ENCODE results near the gene SURF6.

The SURF6 gene

DNA sequence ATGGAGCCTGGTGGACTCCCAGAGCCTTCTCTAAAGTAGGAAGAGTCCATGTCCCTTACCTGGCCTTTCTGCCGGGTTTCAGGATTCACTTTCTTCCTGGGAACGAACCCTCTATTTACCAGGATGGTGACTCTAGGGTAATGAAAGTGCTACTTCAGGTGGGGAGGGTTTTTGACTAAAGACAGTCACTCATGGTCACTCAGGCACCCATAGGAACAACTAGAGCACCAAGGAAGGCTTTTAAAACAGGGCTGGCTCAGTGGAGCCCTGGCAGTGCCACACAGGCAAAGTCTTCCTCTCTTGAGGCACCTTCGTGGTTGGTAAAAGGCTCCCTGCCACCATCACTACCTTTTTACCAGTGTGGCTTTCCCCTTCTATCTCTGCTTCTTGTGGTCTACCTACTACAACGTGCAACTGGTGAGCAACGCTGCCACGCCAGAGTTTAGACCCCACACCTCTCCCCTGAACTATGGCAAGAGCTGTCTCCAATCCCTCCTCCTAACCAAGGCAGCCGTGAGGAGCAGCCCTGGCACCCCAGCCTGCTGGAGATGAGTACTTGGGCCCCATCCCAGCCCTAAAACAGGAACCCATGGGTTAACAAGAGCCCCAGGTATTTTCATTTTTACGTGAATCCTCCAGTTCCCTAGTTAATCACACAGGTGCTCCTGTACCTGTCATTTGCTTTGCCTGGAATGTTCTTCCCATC lies 16.8 kb upstream of the SURF6 start:
- Mint-ChIP-seq H3K36me3 (ENCODE audit: low read depth) (peaks cover 47% of the 10 kb centered on the region), H3K9me3 (no peaks in the 10 kb centered on the region), H3K4me1 (peaks cover 24% of the 10 kb centered on the region), H3K27me3 (ENCODE audit: low read depth) (no peaks in the 10 kb centered on the region), H3K4me3 (peak overlapping the region; percentile 62 to 91 (median 65)), H3K27ac (peak overlapping the region in 1 of 3 experiments; percentile 35)
- TF ChIP-seq, protein P1, sequence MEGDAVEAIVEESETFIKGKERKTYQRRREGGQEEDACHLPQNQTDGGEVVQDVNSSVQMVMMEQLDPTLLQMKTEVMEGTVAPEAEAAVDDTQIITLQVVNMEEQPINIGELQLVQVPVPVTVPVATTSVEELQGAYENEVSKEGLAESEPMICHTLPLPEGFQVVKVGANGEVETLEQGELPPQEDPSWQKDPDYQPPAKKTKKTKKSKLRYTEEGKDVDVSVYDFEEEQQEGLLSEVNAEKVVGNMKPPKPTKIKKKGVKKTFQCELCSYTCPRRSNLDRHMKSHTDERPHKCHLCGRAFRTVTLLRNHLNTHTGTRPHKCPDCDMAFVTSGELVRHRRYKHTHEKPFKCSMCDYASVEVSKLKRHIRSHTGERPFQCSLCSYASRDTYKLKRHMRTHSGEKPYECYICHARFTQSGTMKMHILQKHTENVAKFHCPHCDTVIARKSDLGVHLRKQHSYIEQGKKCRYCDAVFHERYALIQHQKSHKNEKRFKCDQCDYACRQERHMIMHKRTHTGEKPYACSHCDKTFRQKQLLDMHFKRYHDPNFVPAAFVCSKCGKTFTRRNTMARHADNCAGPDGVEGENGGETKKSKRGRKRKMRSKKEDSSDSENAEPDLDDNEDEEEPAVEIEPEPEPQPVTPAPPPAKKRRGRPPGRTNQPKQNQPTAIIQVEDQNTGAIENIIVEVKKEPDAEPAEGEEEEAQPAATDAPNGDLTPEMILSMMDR (IDR thresholded peaks at IDR 0.05; ENCODE audit: unreplicated experiment in 3 of 3): no peak

DNA sequence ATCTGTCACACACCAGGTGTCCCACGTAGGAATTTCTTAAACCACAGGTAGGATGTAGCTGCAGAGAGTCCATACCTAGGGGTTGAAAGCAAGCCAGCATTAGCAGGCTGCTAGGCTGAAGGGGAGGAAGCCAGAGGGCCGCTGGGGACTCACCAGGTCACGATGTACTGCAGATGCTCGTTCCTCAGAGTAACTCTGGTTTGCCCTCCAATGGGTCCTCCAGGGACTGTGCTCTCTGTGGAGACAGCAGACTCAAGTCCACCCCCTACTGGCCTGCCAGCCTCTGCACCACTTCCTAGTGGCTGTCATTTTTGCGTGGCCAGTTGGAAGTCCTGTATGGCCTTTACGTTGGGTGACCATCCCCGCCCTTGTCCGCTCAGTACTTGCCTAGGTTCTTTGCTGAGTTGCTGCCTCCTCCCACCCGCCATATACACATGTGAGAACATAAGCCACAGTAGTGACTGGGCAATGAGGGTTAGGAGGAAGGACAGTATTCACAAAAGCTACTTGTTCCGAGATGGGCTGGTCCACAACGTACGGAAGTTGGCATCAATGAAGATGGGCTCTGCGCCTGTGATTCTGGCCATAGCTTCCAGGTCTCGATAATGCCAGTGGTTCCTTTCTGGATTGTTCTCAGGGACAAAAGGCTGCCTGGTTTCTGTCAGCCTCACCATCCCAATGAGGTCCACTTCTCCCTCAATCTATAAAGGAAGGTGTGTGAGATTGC lies 16.1 kb upstream of the SURF6 start:
- Mint-ChIP-seq H3K4me1 (peaks cover 19% of the 10 kb centered on the region), H3K9me3 (no peaks in the 10 kb centered on the region), H3K36me3 (ENCODE audit: low read depth) (peaks cover 47% of the 10 kb centered on the region), H3K27ac (peak overlapping the region in 1 of 3 experiments; percentile 38), H3K27me3 (ENCODE audit: low read depth) (no peaks in the 10 kb centered on the region), H3K4me3 (peak overlapping the region; percentile 25 to 77 (median 62))
- TF ChIP-seq, protein P1 (IDR thresholded peaks at IDR 0.05; ENCODE audit: unreplicated experiment in 3 of 3): peak in 2 of 3 experiments; percentile 26 to 45

DNA sequence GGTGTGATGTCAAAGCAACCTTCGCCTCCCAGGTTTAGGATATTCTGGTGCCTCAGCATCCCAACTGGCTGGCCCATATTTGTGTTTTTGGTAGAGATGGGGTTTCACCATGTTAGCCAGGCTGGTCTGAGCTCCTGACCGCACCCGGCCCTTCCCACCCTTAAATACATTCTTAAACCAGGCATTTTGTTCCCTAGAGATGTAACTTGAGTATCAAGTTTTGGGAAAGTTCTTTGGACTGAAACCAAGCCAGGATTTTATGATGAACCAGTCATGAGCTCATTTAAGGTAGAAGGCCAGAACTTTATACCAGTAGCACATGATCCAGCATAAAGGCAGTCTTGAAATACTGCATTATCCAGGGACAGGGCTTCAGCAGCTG lies 15.5 kb upstream of the SURF6 start:
- Mint-ChIP-seq H3K36me3 (ENCODE audit: low read depth) (peaks cover 47% of the 10 kb centered on the region), H3K4me1 (peaks cover 24% of the 10 kb centered on the region), H3K9me3 (no peaks in the 10 kb centered on the region), H3K4me3 (peak overlapping the region; percentile 19 to 77 (median 68)), H3K27me3 (ENCODE audit: low read depth) (no peaks in the 10 kb centered on the region), H3K27ac (no peak overlapping the region)
- TF ChIP-seq, protein P1 (IDR thresholded peaks at IDR 0.05; ENCODE audit: unreplicated experiment in 3 of 3): no peak

DNA sequence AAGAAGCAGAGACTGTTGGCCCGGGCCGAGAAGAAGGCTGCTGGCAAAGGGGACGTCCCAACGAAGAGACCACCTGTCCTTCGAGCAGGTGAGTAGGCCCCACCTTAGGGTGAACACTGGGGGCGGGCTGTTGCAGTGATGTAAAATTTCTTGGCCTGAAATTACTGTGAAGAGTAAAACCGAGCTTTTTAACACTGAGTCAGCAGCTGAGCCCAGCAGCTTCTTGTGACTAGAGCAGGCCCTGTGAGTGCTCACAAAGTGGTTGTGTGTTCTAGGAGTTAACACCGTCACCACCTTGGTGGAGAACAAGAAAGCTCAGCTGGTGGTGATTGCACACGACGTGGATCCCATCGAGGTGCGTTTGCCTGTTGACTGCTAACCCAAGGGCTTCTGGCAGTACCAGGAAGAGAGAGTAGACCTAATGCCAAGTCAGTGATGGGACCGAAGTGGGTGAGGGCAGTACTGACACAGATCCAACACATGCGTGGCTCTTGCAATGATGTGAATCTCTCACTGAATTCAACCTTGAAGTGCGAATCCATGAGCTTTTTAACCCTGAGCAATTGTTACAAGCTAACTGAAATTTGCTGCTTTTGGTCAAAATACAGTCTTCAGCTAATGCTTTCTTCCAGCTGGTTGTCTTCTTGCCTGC lies 14.1 kb upstream of the SURF6 start:
- Mint-ChIP-seq H3K9me3 (no peaks in the 10 kb centered on the region), H3K27ac (peak overlapping the region in 1 of 3 experiments; percentile 54), H3K4me3 (peak overlapping the region; percentile 94 to 99 (median 99)), H3K36me3 (ENCODE audit: low read depth) (peaks cover 52% of the 10 kb centered on the region), H3K4me1 (peaks cover 27% of the 10 kb centered on the region), H3K27me3 (ENCODE audit: low read depth) (no peaks in the 10 kb centered on the region)
- TF ChIP-seq, protein P1 (IDR thresholded peaks at IDR 0.05; ENCODE audit: unreplicated experiment in 3 of 3): no peak

DNA sequence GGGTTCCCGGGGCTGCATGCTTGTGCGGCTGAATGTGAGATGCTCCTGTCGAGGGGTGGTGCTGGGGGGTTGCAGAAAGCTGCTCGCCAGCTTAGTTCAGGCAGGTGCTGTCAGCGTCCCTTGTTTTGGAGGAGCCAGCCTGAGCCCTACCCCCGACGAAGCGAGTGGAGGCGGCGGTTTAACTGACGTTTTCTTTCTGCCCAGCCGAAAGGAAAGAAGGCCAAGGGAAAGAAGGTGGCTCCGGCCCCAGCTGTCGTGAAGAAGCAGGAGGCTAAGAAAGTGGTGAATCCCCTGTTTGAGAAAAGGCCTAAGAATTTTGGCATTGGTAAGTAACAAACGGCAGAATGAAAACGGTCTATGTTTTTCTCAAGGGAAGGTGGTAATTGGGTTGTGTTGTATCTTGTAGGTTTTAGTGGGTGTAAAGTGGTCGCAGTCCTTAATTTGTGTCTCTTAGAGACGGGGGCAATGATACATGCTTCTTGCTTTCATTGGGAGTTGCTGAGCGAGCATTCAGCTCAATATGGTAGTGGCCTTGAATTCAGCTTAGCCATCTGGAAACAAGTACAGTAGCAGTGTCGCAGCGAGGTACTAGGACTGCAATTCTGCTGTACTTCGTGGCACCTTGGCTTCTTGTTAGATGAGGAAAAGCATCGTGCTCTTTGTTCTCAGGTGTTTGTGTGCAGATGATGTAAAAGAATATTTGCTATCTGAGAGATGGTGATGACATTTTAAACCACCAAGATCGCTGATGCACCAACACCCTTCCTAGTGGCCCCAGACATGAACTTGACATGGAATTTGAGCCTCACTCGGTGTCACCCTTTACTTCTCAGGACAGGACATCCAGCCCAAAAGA lies 13.0 kb upstream of the SURF6 start:
- H3K9me3 Mint-ChIP-seq: no peaks in the 10 kb centered on the region
- H3K27ac Mint-ChIP-seq: peak overlapping the region; percentile 95 to 96 (median 96)
- no peaks in the 10 kb centered on the region for H3K27me3 Mint-ChIP-seq (ENCODE audit: low read depth)
- peaks cover 27% of the 10 kb centered on the region for H3K4me1 Mint-ChIP-seq
- TF ChIP-seq, protein P1 (IDR thresholded peaks at IDR 0.05; ENCODE audit: unreplicated experiment in 3 of 3): no peak
- H3K36me3 Mint-ChIP-seq (ENCODE audit: low read depth): peaks cover 52% of the 10 kb centered on the region
- H3K4me3 Mint-ChIP-seq: peak overlapping the region; percentile 94 to 99 (median 99)

Data from nephron (organoid).